WERI-Rb-1 (cell line): ENCODE results near the gene POU2F3.

ENCODE experiments used
- DNase-seq: peaks from one replicate; pipeline ENCODE4 v3.0.0-alpha.2; 2020
- H3K27ac ChIP-seq: fragments of 250-450 bp; sonication (Bioruptor Pico); 2 replicates; pipeline ENCODE4 v1.5.1; 2020; ENCODE audit warnings: mild to moderate bottlenecking, moderate library complexity
- H3K27me3 ChIP-seq: fragments of 250-450 bp; sonication (Bioruptor Pico); 2 replicates; pipeline ENCODE4 v1.5.1; 2021; ENCODE audit warnings: mild to moderate bottlenecking, low read depth, moderate library complexity; ENCODE audit not compliant: insufficient read depth, severe bottlenecking
- H3K36me3 ChIP-seq: fragments of 250-450 bp; sonication (Bioruptor Pico); 2 replicates; pipeline ENCODE4 v1.5.1; 2020; ENCODE audit warnings: mild to moderate bottlenecking, moderate library complexity
- H3K4me3 ChIP-seq: 2 replicates; pipeline ENCODE4 v1.5.1; 2011; ENCODE audit warnings: low read depth, mild to moderate bottlenecking, control low read depth, low read length
- H3K9me3 ChIP-seq: fragments of 250-450 bp; sonication (Bioruptor Pico); 2 replicates; pipeline ENCODE4 v1.5.1; 2021; ENCODE audit warnings: mild to moderate bottlenecking, moderate library complexity; ENCODE audit not compliant: severe bottlenecking
- TF ChIP-seq, protein P1 (sequence below): IDR thresholded peaks from 2 replicates; pipeline ENCODE4 v1.5.1; 2011; ENCODE audit warnings: low read depth, mild to moderate bottlenecking, control low read depth, inconsistent platforms, low read length

POU2F3 gene

DNA sequence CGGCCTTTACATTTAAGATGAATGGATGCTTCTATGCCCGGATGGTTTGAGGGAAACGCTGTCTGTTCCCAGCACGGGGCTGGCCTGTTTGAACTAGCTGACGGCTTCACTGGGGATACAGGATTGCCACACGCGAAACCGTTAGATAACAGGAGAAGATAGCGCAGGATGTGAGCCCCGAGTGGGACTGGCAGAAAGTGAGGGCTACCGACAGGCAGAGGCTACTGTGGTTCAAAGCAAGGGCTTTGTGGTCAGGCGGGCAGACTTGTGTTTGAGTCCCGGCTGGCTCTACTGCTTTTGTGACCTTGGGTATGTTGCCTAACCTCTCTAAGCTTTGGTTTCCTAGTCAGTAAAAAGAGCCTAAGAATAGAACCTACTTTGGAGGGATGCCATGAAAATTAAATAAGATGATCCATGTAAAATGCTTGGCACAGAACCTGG, 31.9 kb upstream of the POU2F3 start:
- H3K27me3 ChIP-seq, result peaks cover 7% of the 10 kb centered on the region
- no peak overlapping the region for H3K27ac ChIP-seq
- no peak overlapping the region for H3K4me3 ChIP-seq
- TF ChIP-seq, protein P1, sequence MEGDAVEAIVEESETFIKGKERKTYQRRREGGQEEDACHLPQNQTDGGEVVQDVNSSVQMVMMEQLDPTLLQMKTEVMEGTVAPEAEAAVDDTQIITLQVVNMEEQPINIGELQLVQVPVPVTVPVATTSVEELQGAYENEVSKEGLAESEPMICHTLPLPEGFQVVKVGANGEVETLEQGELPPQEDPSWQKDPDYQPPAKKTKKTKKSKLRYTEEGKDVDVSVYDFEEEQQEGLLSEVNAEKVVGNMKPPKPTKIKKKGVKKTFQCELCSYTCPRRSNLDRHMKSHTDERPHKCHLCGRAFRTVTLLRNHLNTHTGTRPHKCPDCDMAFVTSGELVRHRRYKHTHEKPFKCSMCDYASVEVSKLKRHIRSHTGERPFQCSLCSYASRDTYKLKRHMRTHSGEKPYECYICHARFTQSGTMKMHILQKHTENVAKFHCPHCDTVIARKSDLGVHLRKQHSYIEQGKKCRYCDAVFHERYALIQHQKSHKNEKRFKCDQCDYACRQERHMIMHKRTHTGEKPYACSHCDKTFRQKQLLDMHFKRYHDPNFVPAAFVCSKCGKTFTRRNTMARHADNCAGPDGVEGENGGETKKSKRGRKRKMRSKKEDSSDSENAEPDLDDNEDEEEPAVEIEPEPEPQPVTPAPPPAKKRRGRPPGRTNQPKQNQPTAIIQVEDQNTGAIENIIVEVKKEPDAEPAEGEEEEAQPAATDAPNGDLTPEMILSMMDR, result no peak
- H3K9me3 ChIP-seq, result no peaks in the 10 kb centered on the region
- DNase-seq, result no peak
- H3K36me3 ChIP-seq, result no peaks in the 10 kb centered on the region

DNA sequence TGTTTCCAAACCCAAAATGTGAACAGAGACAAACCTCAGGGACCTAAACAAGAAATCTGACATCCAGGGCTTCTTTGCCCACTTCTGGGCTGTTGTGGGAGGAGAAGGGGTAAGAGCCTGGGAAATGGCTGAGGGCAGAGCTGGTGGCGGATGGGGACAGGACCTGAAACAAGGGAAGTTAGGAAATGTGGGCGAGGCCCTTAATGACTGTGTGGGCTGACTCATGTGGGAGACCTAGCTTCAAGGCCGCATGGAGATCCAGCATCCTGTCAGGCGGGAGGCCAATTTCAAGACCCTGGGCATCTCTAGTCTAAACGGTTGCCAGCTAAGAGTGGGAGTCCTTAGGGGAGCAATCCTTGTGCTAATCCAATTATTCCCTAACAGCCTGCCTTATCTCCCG, 31.2 kb upstream of the POU2F3 start:
- TF ChIP-seq, protein P1, result no peak
- no peaks in the 10 kb centered on the region for H3K36me3 ChIP-seq
- no peak overlapping the region for H3K4me3 ChIP-seq
- H3K27ac ChIP-seq, result no peak overlapping the region
- no peaks in the 10 kb centered on the region for H3K9me3 ChIP-seq
- DNase-seq, result no peak
- H3K27me3 ChIP-seq, result peaks cover 7% of the 10 kb centered on the region

DNA sequence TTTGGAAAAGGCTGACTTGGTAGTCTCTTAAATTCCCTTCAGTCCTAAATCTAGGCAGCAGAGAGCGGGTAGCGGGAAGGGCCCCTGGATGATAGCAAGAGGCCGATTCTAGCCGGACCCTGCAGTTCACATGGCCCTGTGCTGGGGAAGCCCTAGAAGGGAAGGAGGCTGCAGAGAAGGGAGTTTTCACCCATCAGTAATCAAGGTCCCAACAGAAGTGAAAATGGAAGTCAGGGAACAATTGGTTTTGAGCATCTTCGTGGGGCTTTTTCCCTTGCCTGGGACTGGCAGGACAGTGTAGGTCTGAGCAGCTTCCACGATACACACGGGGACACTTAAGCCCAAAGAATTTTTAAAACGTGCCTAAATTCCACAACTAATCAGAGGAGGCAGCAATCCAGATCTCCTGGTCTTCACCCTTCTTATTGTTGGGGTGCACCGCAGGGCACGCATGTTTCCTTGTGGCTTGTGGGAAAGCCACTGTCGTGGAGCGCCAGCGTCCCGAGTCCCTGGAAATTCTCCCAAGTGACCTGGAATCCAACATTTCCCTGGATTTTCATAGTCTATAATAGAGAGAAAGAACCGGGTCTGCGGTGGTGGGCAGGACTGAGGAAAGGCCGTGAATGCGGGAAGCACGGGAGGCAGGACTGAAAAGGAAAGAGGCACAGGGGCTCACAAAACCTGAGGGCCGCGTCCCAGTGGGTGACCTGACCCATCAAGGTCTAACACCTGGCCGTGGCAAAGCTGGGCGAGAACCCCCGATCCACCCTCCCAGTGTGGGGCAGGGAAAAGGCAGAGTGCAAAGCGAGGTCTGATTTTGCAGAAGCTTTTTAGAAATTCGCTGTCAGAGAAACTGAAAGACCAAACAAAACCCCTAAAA, 30.0 kb upstream of the POU2F3 start:
- no peak overlapping the region for H3K27ac ChIP-seq
- H3K9me3 ChIP-seq, result no peaks in the 10 kb centered on the region
- TF ChIP-seq, protein P1, result no peak
- peaks cover 7% of the 10 kb centered on the region for H3K27me3 ChIP-seq
- no peaks in the 10 kb centered on the region for H3K36me3 ChIP-seq
- peak overlapping the region; percentile 55 for H3K4me3 ChIP-seq
- no peak for DNase-seq

DNA sequence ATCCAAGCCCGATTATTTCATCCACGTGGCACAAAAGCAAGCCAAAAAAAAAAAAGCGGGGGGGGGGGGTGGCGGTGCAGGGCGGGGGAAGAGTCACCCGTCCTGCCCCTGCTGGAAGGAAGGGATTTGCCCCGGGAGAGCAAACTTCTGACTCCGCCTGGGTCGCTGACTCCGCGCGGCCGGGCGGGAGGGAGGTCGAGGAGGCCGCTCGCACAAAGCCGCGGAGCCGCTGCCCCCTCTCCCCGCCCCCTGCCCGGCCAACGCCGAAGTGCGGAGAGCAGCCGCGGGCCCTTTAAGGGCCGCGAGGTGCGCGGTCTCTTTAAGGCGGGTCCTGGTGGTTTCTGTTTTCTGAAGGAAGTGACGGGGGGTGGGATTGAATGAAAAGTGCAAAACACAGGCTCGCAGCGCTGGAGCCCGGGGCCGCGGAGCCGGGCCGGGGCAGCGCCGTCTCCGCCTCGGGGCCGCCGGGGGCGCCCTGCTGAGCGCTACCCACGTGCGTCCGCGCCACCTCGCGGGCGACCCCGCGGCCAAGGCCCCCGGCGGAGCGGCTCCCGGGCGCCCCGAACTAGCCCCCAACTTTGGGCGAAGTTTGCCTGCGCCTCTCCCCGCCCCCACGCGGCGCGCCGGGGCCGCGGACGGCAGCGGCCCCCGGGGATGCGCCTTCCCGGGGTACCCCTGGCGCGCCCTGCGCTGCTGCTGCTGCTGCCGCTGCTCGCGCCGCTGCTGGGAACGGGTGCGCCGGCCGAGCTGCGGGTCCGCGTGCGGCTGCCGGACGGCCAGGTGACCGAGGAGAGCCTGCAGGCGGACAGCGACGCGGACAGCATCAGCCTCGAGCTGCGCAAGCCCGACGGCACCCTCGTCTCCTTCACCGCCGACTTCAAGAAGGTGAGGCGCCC, 29.1 kb upstream of the POU2F3 start, which contains the start of gene OAF:
OAF (plus strand) TSS at position 407 of the 896 bp plus-strand sequence; CDS start at position 655, 248 bp downstream.
- Histone ChIP-seq H3K9me3 (no peaks in the 10 kb centered on the region), H3K27ac (no peak within 1 kb of the TSS), H3K27me3 (peaks cover 7% of the 10 kb centered on the region), H3K4me3 (peak within 1 kb of the TSS; percentile 55), H3K36me3 (no peaks in the 10 kb centered on the region)
- TF ChIP-seq, protein P1, result 0 out of 2 replicates have a peak, but pooled peaks have one; percentile 6
- DNase-seq, result peak; percentile 61

DNA sequence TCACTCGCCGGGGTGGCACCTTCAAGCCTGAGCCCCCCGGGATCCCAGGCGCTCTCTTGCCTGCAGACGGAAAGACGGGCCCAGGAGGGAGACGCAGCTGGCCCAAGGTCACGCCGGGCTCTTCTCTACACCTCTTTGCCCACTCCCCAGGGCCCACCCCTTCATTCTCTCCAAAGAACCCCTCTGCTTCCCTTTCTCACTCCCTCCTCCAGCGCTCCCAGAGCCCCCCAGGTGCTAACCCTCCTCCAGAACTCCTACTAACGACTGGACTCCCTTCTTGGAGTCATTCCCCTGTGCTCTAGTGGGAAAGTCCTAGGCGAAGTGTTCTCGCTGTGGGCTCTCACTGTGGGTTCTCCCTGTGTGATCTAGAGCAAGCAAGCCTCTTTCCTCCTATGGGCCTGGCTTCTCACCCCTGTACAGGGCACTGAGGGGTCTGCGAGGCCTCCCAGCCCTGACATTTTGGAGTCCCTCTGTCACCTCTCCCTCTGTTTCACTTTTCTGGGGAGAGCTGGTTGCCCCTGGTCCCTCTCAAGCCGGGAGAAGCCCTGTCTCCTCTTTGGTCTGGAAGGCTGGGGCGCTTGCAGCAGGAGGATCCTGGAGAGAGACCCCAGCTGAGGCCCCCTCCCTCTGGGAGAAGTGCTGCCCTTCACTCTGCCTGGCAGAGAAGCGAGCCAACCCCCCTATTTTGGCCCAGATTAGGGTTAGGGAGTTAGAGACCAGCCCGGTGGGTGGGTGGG, 28.2 kb upstream of the POU2F3 start:
- peaks cover 7% of the 10 kb centered on the region for H3K27me3 ChIP-seq
- DNase-seq, result no peak

More for the DNA sequence above, 28.2 kb upstream of the POU2F3 start:
- Histone ChIP-seq H3K9me3 (no peaks in the 10 kb centered on the region), H3K27ac (no peak overlapping the region), H3K4me3 (peak overlapping the region; percentile 55), H3K36me3 (no peaks in the 10 kb centered on the region)
- TF ChIP-seq, protein P1, result no peak
